ENCODE measurements around the gene PTPMT1. TPM values are rescaled to one million over a fixed set of nuclear protein-coding genes. Genes with fewer than 3 reads are reported as not detected.
"Not testable (repeated sequence)": the region's sequence is repeated elsewhere in the genome, so short reads cannot be mapped to it uniquely, and the experiment has no call there.

The PTPMT1 gene
- total RNA-seq, 1 donor from 2014 or later: 124 TPM

DNA sequence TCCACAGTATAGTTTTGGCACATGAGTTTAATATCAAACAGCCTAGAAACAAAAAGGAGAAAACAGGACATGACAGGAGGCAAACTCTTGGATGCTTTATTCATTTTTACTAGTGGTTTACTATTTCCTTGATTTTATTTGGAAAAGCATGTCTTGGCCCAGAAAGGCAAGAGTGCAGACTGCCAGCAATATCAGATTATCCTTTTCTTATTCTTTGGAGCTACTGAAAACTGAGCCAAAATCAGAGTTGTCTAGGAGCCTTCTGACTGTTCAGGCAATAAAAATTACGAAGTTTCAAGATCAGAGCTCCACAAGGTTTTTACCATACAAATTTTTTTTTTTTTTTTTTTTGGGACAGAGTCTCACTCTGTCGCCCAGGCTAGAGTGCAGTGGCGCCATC, 28.5 kb upstream of the PTPMT1 start:
- TF ChIP-seq, protein P1, sequence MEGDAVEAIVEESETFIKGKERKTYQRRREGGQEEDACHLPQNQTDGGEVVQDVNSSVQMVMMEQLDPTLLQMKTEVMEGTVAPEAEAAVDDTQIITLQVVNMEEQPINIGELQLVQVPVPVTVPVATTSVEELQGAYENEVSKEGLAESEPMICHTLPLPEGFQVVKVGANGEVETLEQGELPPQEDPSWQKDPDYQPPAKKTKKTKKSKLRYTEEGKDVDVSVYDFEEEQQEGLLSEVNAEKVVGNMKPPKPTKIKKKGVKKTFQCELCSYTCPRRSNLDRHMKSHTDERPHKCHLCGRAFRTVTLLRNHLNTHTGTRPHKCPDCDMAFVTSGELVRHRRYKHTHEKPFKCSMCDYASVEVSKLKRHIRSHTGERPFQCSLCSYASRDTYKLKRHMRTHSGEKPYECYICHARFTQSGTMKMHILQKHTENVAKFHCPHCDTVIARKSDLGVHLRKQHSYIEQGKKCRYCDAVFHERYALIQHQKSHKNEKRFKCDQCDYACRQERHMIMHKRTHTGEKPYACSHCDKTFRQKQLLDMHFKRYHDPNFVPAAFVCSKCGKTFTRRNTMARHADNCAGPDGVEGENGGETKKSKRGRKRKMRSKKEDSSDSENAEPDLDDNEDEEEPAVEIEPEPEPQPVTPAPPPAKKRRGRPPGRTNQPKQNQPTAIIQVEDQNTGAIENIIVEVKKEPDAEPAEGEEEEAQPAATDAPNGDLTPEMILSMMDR (conservative IDR thresholded peaks at IDR 0.05; ENCODE audit: low read depth, low read length): no peak
- no peak for DNase-seq (ENCODE audit: low read depth)
- no peak overlapping the region for H3K4me3 ChIP-seq (ENCODE audit: low read depth, low read length)

DNA sequence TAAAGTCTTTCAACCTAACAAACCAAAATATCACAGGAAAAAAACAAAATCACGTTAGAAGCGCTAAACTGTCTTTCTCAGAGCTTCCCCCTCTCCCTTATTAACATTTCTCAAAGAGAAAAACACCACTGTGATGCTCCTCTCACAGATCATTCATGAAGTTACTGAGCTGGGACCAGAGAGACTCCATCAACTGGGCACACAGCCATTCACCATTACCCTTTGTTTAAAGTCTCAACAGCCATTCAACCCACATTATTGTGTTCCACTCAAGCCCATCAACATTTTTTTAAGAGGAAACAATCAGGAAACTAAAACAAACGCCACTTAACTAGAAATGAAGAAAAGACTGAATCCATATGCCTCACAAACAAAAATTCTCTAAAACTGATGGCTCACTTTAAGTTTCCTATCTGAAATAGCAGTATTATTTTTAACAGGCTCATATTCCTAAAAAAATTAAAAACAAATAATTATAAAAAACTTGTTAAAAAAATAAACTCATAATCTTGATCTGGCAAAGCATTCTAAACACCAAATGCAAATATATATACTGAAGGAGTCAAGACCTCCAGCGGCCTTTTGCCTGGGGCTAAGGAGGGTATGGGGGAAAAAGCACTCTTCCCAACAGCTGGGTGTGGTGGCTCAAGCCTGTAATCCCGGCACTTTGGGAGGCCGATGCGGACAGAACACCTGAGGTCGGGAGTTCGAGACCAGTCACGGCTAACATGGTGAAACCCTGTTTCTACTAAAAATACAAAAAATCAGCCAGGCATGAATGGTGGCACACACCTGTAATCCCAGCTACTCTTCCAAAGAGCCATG, 26.4 kb upstream of the PTPMT1 start:
- TF ChIP-seq, protein P1 (conservative IDR thresholded peaks at IDR 0.05; ENCODE audit: low read depth, low read length): no peak
- DNase-seq (ENCODE audit: low read depth): peak; percentile 76
- H3K4me3 ChIP-seq (ENCODE audit: low read depth, low read length): no peak overlapping the region

DNA sequence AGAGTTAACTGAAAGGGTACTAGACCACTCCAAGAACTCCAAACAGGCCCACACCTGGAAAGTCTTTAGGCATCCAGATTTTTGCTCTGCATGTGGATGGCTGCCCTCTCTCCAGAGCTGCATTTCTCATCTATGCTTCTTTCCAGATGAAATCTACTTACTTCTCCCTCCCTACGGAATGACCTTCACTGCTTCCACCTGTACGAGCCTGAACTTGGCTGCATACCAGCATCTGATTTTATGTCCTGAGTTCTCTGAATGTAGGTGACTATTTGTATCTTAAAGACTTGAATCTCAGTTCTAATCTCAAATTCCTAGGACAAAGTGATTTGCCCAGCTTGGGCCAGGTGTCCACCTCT, 25.7 kb upstream of the PTPMT1 start:
- TF ChIP-seq, protein P1 (conservative IDR thresholded peaks at IDR 0.05; ENCODE audit: low read depth, low read length): no peak
- H3K4me3 ChIP-seq (ENCODE audit: low read depth, low read length): no peak overlapping the region
- DNase-seq (ENCODE audit: low read depth): no peak

DNA sequence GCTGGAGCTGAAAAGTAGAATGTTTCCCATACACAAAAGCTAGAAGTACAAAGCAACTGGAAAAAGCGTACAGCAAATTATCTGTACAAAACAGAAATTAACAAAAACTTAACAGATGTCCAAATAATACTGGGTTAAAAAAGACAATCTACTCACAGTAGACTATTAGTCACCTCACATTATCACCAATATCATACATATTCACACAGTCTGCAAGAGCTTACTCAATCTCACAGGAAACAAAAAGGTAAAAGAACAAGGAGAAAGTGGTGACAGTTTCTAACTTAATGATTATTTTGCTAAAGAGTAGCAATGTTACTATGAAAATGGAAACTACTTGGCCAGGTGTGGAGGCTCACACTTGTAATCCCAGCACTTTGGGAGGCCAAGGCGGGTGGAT, 24.3 kb upstream of the PTPMT1 start:
- DNase-seq (ENCODE audit: low read depth): no peak
- TF ChIP-seq, protein P1 (conservative IDR thresholded peaks at IDR 0.05; ENCODE audit: low read depth, low read length): no peak
- H3K4me3 ChIP-seq (ENCODE audit: low read depth, low read length): no peak overlapping the region

DNA sequence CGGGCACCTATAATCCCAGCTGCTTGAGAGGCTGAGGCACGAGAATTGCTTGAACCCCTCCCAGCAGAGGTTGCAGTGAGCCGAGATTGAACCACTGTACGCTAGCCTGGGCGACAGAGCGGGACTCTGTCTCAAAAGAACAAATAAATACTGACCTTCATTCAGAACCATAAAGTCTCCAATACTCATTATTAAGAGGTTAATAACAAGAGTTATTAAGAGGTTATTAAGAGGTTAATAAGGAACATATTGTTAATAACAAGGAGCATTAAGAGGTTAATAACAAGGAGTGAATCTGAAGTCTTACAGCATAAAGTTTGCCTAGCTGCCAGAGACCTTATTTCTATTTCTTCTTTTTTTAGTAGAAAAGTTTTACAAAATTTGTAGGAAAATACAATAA, 20.1 kb upstream of the PTPMT1 start:
- TF ChIP-seq, protein P1 (conservative IDR thresholded peaks at IDR 0.05; ENCODE audit: low read depth, low read length): no peak
- no peak for DNase-seq (ENCODE audit: low read depth)
- H3K4me3 ChIP-seq (ENCODE audit: low read depth, low read length): no peak overlapping the region

DNA sequence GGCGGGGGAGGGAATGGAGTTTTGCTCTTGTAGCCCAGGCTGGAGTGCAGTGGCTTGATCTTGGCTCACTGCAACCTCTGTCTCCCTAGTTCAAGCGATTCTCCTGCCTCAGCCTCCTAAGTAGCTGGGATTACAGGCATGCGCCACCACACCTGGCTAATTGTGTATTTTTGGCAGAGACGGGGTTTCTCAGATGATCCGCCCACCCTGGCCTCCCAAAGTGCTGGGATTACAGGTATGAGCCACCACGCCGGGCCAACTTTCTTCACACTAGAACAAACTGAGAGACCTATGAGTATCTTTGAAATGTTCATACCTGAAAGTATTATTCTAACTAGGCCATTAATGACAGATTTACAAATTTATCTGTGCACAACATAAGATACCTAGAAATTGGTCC, 19.1 kb upstream of the PTPMT1 start:
- DNase-seq (ENCODE audit: low read depth); H3K4me3 ChIP-seq (ENCODE audit: low read depth, low read length): not testable (repeated sequence)

DNA sequence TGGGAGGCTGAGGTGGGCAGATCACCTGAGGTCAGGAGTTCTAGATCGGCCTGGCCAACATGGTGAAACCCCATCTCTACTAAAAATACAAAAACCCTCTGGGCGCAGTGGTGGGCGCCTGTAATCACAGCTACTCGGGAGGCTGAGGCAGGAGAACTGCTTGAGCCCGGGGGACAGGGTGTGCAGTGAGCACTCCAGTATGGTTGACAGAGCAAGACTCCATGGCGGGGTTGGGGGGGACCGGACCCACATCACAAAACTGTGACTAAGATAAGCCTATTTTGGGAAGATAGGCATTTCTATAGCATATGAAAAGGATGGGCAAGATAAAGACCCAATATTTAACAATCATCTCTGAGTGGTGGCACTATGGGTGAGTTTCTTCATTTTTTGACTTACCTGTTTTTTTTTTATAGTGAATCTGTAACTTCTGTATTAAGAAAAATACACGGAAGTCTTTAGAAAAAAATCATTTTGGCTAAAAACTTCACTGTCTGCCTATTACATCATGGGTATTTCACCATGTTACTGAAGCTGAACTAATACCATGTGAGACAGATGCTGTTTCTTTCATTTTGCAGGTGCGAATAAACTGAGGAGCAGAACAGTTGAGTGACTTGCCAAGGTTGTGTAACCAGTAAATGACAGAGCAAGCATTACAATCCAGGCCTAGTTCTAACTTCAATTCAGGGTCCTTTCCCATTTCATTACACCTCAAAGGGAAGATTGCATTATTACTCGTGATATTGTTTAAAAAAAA, 14.9 kb upstream of the PTPMT1 start:
- H3K4me3 ChIP-seq (ENCODE audit: low read depth, low read length): no peak overlapping the region
- TF ChIP-seq, protein P1 (conservative IDR thresholded peaks at IDR 0.05; ENCODE audit: low read depth, low read length): no peak

More for the DNA sequence above, 14.9 kb upstream of the PTPMT1 start:
- peak; percentile 59 for DNase-seq (ENCODE audit: low read depth)
